H1 (cell line): ENCODE measurements around the gene RUVBL1. TPM values are rescaled to one million over a fixed set of nuclear protein-coding genes. Genes with fewer than 3 reads are reported as not detected.

Experiments used
- CTCF ChIA-PET: fragments of 300-600 bp; sonication (Branson Sonifier 250); formaldehyde crosslinking; loops from one replicate; lab custom pipeline; 2021; ENCODE audit not compliant: partially characterized antibody; lab: Charles Lee
- POLR2A ChIA-PET: fragments of 300-600 bp; sonication (Branson Sonifier 250); formaldehyde crosslinking; loops from one replicate; lab custom pipeline; 2021; ENCODE audit warnings: inconsistent platforms; ENCODE audit not compliant: partially characterized antibody; lab: Charles Lee
- DNase-seq, 2 experiments: peaks; one replicate each; pipeline versions ENCODE4 v3.0.0 to v3.0.0-alpha.2; 2010 to 2022; ENCODE audit warnings: low spot score in 2 of 2, low read depth in 1 of 2, mixed read lengths in 1 of 2
- FAIRE-seq: peaks from 2 replicates; lab custom pipeline; 2011; peaks lifted over from hg19 to GRCh38; lab: Jason Lieb, UNC
- H2AFZ ChIP-seq: 2 replicates; pipeline ENCODE4 v1.8.1; 2012; ENCODE audit warnings: low read length, inconsistent platforms
- H2AK5ac ChIP-seq: 2 replicates; pipeline ENCODE4 v1.6.1; 2013; ENCODE audit warnings: low read depth, low read length
- H2BK120ac ChIP-seq: replicated peaks from 2 replicates; pipeline ENCODE3; 2013; ENCODE audit warnings: low read depth, low read length, inconsistent platforms
- H2BK12ac ChIP-seq: 2 replicates; pipeline ENCODE4 v1.6.1; 2013; ENCODE audit warnings: low read depth, low read length
- H2BK15ac ChIP-seq: 2 replicates; pipeline ENCODE4 v1.6.1; 2013; ENCODE audit warnings: low read length
- H2BK20ac ChIP-seq: 2 replicates; pipeline ENCODE4 v1.6.1; 2013; ENCODE audit warnings: low read length
- H2BK5ac ChIP-seq: 2 replicates; pipeline ENCODE4 v1.6.1; 2013; ENCODE audit warnings: low read depth, low read length
- H3K14ac ChIP-seq: 2 replicates; pipeline ENCODE4 v1.6.1; 2013; ENCODE audit warnings: inconsistent platforms; ENCODE audit not compliant: insufficient read length
- H3K18ac ChIP-seq: 2 replicates; pipeline ENCODE4 v1.6.1; 2013; ENCODE audit warnings: low read length; ENCODE audit errors: extremely low read depth
- H3K23ac ChIP-seq: 2 replicates; pipeline ENCODE4 v1.6.1; 2013; ENCODE audit warnings: inconsistent platforms; ENCODE audit not compliant: insufficient read length
- H3K23me2 ChIP-seq: 2 replicates; pipeline ENCODE4 v1.6.1; 2013; ENCODE audit warnings: low read depth, low read length
- H3K27ac ChIP-seq: 2 replicates; pipeline ENCODE4 v1.6.1; 2011; ENCODE audit warnings: low read depth, low read length, inconsistent platforms
- H3K27me3 ChIP-seq, 4 experiments: replicated peaks in 1 of 4; 1 replicate in 1 of 4; 2 replicates in 3 of 4; pipeline versions ENCODE4 v1.6.1 to v1.8.1; 2011 to 2013; ENCODE audit warnings: low read length in 3 of 4, mild to moderate bottlenecking in 3 of 4, inconsistent platforms in 2 of 4, mixed read lengths in 2 of 4, moderate library complexity in 1 of 4; ENCODE audit not compliant: control insufficient read depth in 3 of 4, insufficient read depth in 3 of 4; ENCODE audit errors: extremely low read depth in 1 of 4
- H3K36me3 ChIP-seq, 4 experiments: 2 replicates each; pipeline versions ENCODE4 v1.6.1 to v1.8.1; 2011 to 2013; ENCODE audit warnings: mild to moderate bottlenecking in 4 of 4, low read length in 3 of 4, moderate library complexity in 2 of 4, control low read depth in 1 of 4, inconsistent platforms in 1 of 4; ENCODE audit not compliant: insufficient read depth in 4 of 4, control insufficient read depth in 2 of 4
- H3K4ac ChIP-seq: replicated peaks from 2 replicates; pipeline ENCODE3; 2013; ENCODE audit warnings: low read length, low read depth, mixed read lengths, inconsistent platforms; ENCODE audit not compliant: insufficient read length
- H3K4me1 ChIP-seq, 4 experiments: replicated peaks in 1 of 4; 1 replicate in 1 of 4; 2 replicates in 3 of 4; pipeline versions ENCODE4 v1.6.1 to v1.8.1; 2011 to 2013; ENCODE audit warnings: low read length in 3 of 4, inconsistent platforms in 2 of 4, mixed read lengths in 1 of 4; ENCODE audit not compliant: insufficient read depth in 4 of 4, control insufficient read depth in 3 of 4
- H3K4me2 ChIP-seq, 2 experiments: 2 replicates each; pipeline versions ENCODE4 v1.6.1 to v1.8.1; 2011 to 2013; ENCODE audit warnings: low read depth in 2 of 2, low read length in 2 of 2, control low read depth in 1 of 2, inconsistent platforms in 1 of 2, mild to moderate bottlenecking in 1 of 2; ENCODE audit not compliant: insufficient read depth in 1 of 2
- H3K4me3 ChIP-seq, 4 experiments: fragments of 200-600, 300-600 bp in 1 of 4; sonication (generic), shearing (Covaris generic), sonication (Bioruptor Twin) in 1 of 4; 2 replicates each; pipeline versions ENCODE4 v1.5.1 to v1.8.1; 2011 to 2016; ENCODE audit warnings: low read length in 4 of 4, low read depth in 3 of 4, control low read depth in 2 of 4, inconsistent platforms in 2 of 4, mild to moderate bottlenecking in 2 of 4, mixed read lengths in 1 of 4, moderate library complexity in 1 of 4; ENCODE audit not compliant: insufficient read depth in 2 of 4; ENCODE audit errors: extremely low read depth in 1 of 4
- H3K56ac ChIP-seq: replicated peaks from 2 replicates; pipeline ENCODE3; 2013; ENCODE audit warnings: low read depth, mild to moderate bottlenecking, mixed read lengths, low read length, inconsistent platforms; ENCODE audit not compliant: insufficient read length
- H3K79me1 ChIP-seq: 2 replicates; pipeline ENCODE4 v1.6.1; 2013; ENCODE audit warnings: low read depth, low read length, control low read depth
- H3K79me2 ChIP-seq, 2 experiments: 2 replicates each; pipeline versions ENCODE4 v1.6.1 to v1.8.1; 2012 to 2013; ENCODE audit warnings: low read length in 2 of 2, mild to moderate bottlenecking in 2 of 2, inconsistent platforms in 1 of 2; ENCODE audit not compliant: insufficient read depth in 2 of 2, control insufficient read depth in 1 of 2
- H3K9ac ChIP-seq, 4 experiments: replicated peaks in 1 of 4; 1 replicate in 1 of 4; 2 replicates in 3 of 4; pipeline versions ENCODE4 v1.6.1 to v1.8.1; 2011 to 2013; ENCODE audit warnings: low read depth in 3 of 4, low read length in 3 of 4, control low read depth in 2 of 4, mild to moderate bottlenecking in 2 of 4, moderate library complexity in 2 of 4, inconsistent platforms in 1 of 4; ENCODE audit errors: extremely low read depth in 1 of 4
- H3K9me3 ChIP-seq, 2 experiments: 2 replicates each; pipeline versions ENCODE4 v1.6.1 to v1.8.1; 2012 to 2013; ENCODE audit warnings: mild to moderate bottlenecking in 2 of 2, moderate library complexity in 2 of 2, control low read depth in 1 of 2, inconsistent platforms in 1 of 2, low read depth in 1 of 2, low read length in 1 of 2, mixed read lengths in 1 of 2; ENCODE audit not compliant: insufficient read depth in 2 of 2
- H4K20me1 ChIP-seq, 2 experiments: replicated peaks in 1 of 2; 2 replicates each; pipeline versions ENCODE3 to v1.8.1; 2011 to 2013; ENCODE audit warnings: inconsistent platforms in 2 of 2, low read length in 2 of 2, mild to moderate bottlenecking in 1 of 2; ENCODE audit not compliant: insufficient read depth in 2 of 2, control insufficient read depth in 1 of 2
- H4K5ac ChIP-seq: 2 replicates; pipeline ENCODE4 v1.6.1; 2013; ENCODE audit warnings: low read length, low read depth, mixed read lengths, inconsistent platforms; ENCODE audit not compliant: insufficient read length
- H4K8ac ChIP-seq: 2 replicates; pipeline ENCODE4 v1.8.0; 2013; ENCODE audit warnings: mild to moderate bottlenecking, moderate library complexity, low read length, inconsistent platforms; ENCODE audit not compliant: insufficient read depth; ENCODE audit errors: extremely low read depth
- H4K91ac ChIP-seq: replicated peaks from 2 replicates; pipeline ENCODE3; 2013; ENCODE audit warnings: low read length, mixed read lengths, inconsistent platforms; ENCODE audit not compliant: insufficient read length
- ATF3 ChIP-seq: IDR thresholded peaks from 2 replicates; pipeline ENCODE4 v1.6.1; 2011; ENCODE audit warnings: low read depth, mild to moderate bottlenecking, low read length; ENCODE audit not compliant: insufficient read depth
- CHD2 ChIP-seq: IDR thresholded peaks from 2 replicates; pipeline ENCODE4 v1.6.1; 2012; ENCODE audit warnings: low read length, improper control_type of control experiment
- GTF2F1 ChIP-seq: IDR thresholded peaks from 2 replicates; pipeline ENCODE4 v1.6.1; 2012; ENCODE audit warnings: low read depth, low read length, improper control_type of control experiment, borderline replicate concordance
- KDM4A ChIP-seq: IDR thresholded peaks from one replicate; pipeline ENCODE4 v1.7.1; 2012; ENCODE audit warnings: low read depth, mild to moderate bottlenecking, moderate library complexity, low read length, inconsistent platforms; ENCODE audit not compliant: severe bottlenecking
- SIRT6 ChIP-seq: IDR thresholded peaks from one replicate; pipeline ENCODE4 v1.7.1; 2012; ENCODE audit warnings: low read length, inconsistent platforms
- YY1 ChIP-seq: IDR thresholded peaks from 2 replicates; pipeline ENCODE4 v1.6.1; 2011; ENCODE audit warnings: low read depth, mild to moderate bottlenecking, low read length
- WGBS, 2 experiments: shearing (Covaris generic) in 1 of 2; methylation state at CpG; one replicate each; pipeline versions ENCODE4 v1.1.6 to v1.1.7; 2013 to 2015; ENCODE audit warnings: low lambda C conversion rate in 2 of 2, mixed read lengths in 2 of 2, inconsistent platforms in 1 of 2, low coverage in 1 of 2, missing lambda C conversion rate in 1 of 2; ENCODE audit not compliant: insufficient replicate concordance in 2 of 2, insufficient coverage in 1 of 2, insufficient read length in 1 of 2; ENCODE audit errors: extremely low coverage in 1 of 2, missing lambda C conversion rate in 1 of 2; 5-methylcytosine and 5-hydroxymethylcytosine counted together
- polyA plus RNA-seq, 7 experiments: library from polyadenylated mRNA; depleted of rRNA in 3 of 7; stranded (reverse) in 5 of 7; unstranded in 2 of 7; fragments of >200 nt in 5 of 7; fragments of 200-250 nt in 2 of 7; gene quantifications; 1 replicate in 5 of 7; 2 replicates in 1 of 7; 4 replicates in 1 of 7; pipeline versions ENCODE4 v1.2.1 to v1.2.3, GENCODE V29; 2011 to 2013; ENCODE audit warnings: missing spikeins in 2 of 7, mixed read lengths in 2 of 7
- total RNA-seq: library from RNA; stranded (reverse); fragmentation: NEBNext Ultra II Directional; extraction: Animal tissue kit (Norgen Biotek cat#: 25700); gene quantifications from 2 replicates; pipeline ENCODE4 v1.2.1, GENCODE V29; 2021

Gene RUVBL1
- total and polyA plus RNA-seq, 2 of the 8 experiments (the other 6 are each of a cell fraction or from before 2014, with no cell fraction given) = 112 to 135 TPM

- peaks cover 5 to 36% (median 17%) of the 10 kb centered on the region in 4 experiments for H3K36me3 ChIP-seq
- H3K4me2 ChIP-seq = peak overlapping the region; percentile 85 to 87
- peaks cover 0 to 9% (median 4%) of the 10 kb centered on the region in 4 experiments; a peak in 5 of 7 replicates for H3K27me3 ChIP-seq
- FAIRE-seq (no peak), DNase-seq (no peak)
- no peak overlapping the region for H4K91ac ChIP-seq
- no peak overlapping the region for H3K9ac ChIP-seq
- H3K79me2 ChIP-seq = no peaks in the 10 kb centered on the region
- H3K27ac ChIP-seq = no peak overlapping the region
- no peak overlapping the region for H2BK20ac ChIP-seq
- H3K56ac ChIP-seq = no peak overlapping the region
- H3K9me3 ChIP-seq = no peaks in the 10 kb centered on the region
- peaks cover 20 to 33% of the 10 kb centered on the region in 2 experiments for H4K20me1 ChIP-seq
- no peak overlapping the region for H2BK15ac ChIP-seq
- no peak for TF ChIP-seq ATF3
- TF ChIP-seq KDM4A = no peak
- no peak for TF ChIP-seq CHD2
- no peak for TF ChIP-seq SIRT6
- TF ChIP-seq GTF2F1 = no peak
- no peak for TF ChIP-seq YY1
- ChIA-PET CTCF (interaction anchor here (0.5 to 3.1 kb wide), 4 partner anchors 11 to 405 kb away, joined by 3 to 11 read pairs (median 4); no protein-coding TSS in a partner anchor), POLR2A (interaction anchor here (1.2 to 1.7 kb wide), 2 partner anchors 15 to 46 kb away, joined by 3 to 8 read pairs; partner anchors contain the start of gene RUVBL1)
- H2BK12ac ChIP-seq = no peak overlapping the region
- H2AFZ ChIP-seq = no peak overlapping the region
- H2AK5ac ChIP-seq = no peak overlapping the region
- H3K23ac ChIP-seq = no peak overlapping the region
- H3K23me2 ChIP-seq = peaks cover 9% of the 10 kb centered on the region; the same call in 1 of the 2 replicates
- no peak overlapping the region for H3K18ac ChIP-seq
- H3K4me1 ChIP-seq = peaks cover 5 to 22% (median 14%) of the 10 kb centered on the region in 4 experiments
- no peak overlapping the region for H2BK5ac ChIP-seq
- H3K4me3 ChIP-seq = peak overlapping the region in 1 of 4 experiments; percentile 62; a peak in 1 of 8 replicates
- 56% methylated on average over 1 of the region's 1 CpG; no CpG with 5 or more reads in 1 of the 2 experiments for WGBS, 2 experiments
- H2BK120ac ChIP-seq = no peak overlapping the region
- H3K4ac ChIP-seq = no peak overlapping the region
- no peak overlapping the region for H4K5ac ChIP-seq
- H3K79me1 ChIP-seq = no peaks in the 10 kb centered on the region; the same call in 1 of the 2 replicates
- no peak overlapping the region for H4K8ac ChIP-seq
- H3K14ac ChIP-seq = no peak overlapping the region
Measured at GRCh38 chr3:128077665-128078064, 45.9 kb downstream of the RUVBL1 start.
